ENCODE results near the gene CPNE8. TPM values are rescaled to one million over a fixed set of nuclear protein-coding genes. Genes with fewer than 3 reads are reported as not detected.

The CPNE8 gene
- total RNA-seq, 3 donors from 2014 or later, result 23.4 to 31.5 (median 24.7) TPM

GRCh38 chr12:38728894-38729293, 176.5 kb downstream of the CPNE8 start:
- Histone ChIP-seq H3K4me1 (ENCODE audit: low read depth) (no peaks in the 10 kb centered on the region), H3K9me3 (no peaks in the 10 kb centered on the region), H3K36me3 (ENCODE audit: low read depth) (no peaks in the 10 kb centered on the region), H3K4me3 (no peak overlapping the region)
- DNase-seq (no peak), ATAC-seq (no peak)
- intact Hi-C loops (cut with DNase I, micrococcal nuclease), result no loop called here
- TF ChIP-seq CTCF (IDR thresholded peaks at IDR 0.05), result no peak

- Histone ChIP-seq H3K36me3 (ENCODE audit: low read depth) (no peaks in the 10 kb centered on the region), H3K9me3 (peaks cover 2% of the 10 kb centered on the region), H3K4me3 (no peak overlapping the region), H3K4me1 (ENCODE audit: low read depth) (no peaks in the 10 kb centered on the region)
- intact Hi-C loops (cut with DNase I, micrococcal nuclease), result no loop called here
- ATAC-seq (no peak), DNase-seq (no peak)
- TF ChIP-seq CTCF (IDR thresholded peaks at IDR 0.05), result no peak
Measured at GRCh38 chr12:38721611-38722252, 183.7 kb downstream of the CPNE8 start.

- ATAC-seq, result no peak
- Histone ChIP-seq H3K4me3 (no peak overlapping the region), H3K4me1 (ENCODE audit: low read depth) (no peaks in the 10 kb centered on the region), H3K36me3 (ENCODE audit: low read depth) (no peaks in the 10 kb centered on the region), H3K9me3 (peaks cover 2% of the 10 kb centered on the region)
- intact Hi-C loops (cut with DNase I, micrococcal nuclease), result no loop called here
- TF ChIP-seq CTCF (IDR thresholded peaks at IDR 0.05), result no peak
- DNase-seq, result no peak
Measured at GRCh38 chr12:38720661-38721060, 184.7 kb downstream of the CPNE8 start.

GRCh38 chr12:38713294-38713693, 192.1 kb downstream of the CPNE8 start:
- Histone ChIP-seq H3K9me3 (peaks cover 2% of the 10 kb centered on the region), H3K4me3 (no peak overlapping the region), H3K36me3 (ENCODE audit: low read depth) (no peaks in the 10 kb centered on the region), H3K4me1 (ENCODE audit: low read depth) (no peaks in the 10 kb centered on the region)
- DNase-seq (no peak), ATAC-seq (no peak)
- intact Hi-C loops (cut with DNase I, micrococcal nuclease), result no loop called here
- TF ChIP-seq CTCF (IDR thresholded peaks at IDR 0.05), result no peak

- no peak for DNase-seq
- Histone ChIP-seq H3K4me1 (ENCODE audit: low read depth) (no peaks in the 10 kb centered on the region), H3K36me3 (ENCODE audit: low read depth) (no peaks in the 10 kb centered on the region), H3K4me3 (no peak overlapping the region), H3K9me3 (no peaks in the 10 kb centered on the region)
- ATAC-seq, result no peak
- TF ChIP-seq CTCF (IDR thresholded peaks at IDR 0.05), result no peak
- intact Hi-C loops (cut with DNase I, micrococcal nuclease), result no loop called here
Measured at GRCh38 chr12:38711054-38711453, 194.3 kb downstream of the CPNE8 start.

GRCh38 chr12:38708466-38708865, 196.9 kb downstream of the CPNE8 start:
- no peak for ATAC-seq
- H3K4me3 ChIP-seq, result no peak overlapping the region
- intact Hi-C loops (cut with DNase I, micrococcal nuclease), result no loop called here
- DNase-seq, result no peak
- H3K9me3 ChIP-seq, result no peaks in the 10 kb centered on the region
- no peaks in the 10 kb centered on the region for H3K36me3 ChIP-seq (ENCODE audit: low read depth)
- H3K4me1 ChIP-seq (ENCODE audit: low read depth), result no peaks in the 10 kb centered on the region
- TF ChIP-seq CTCF (IDR thresholded peaks at IDR 0.05), result no peak

Measured in mucosa of descending colon (tissue), 3 donors.